Fibroblast of lung (primary cell): ENCODE results near the gene EFCAB7. TPM values are rescaled to one million over a fixed set of nuclear protein-coding genes. Genes with fewer than 3 reads are reported as not detected.

Experiments
- DNase-seq, 2 donors: peaks; one replicate each; pipeline versions ENCODE4 v3.0.0 to v3.0.0-alpha.2; 2010; ENCODE audit warnings: low read depth in 2 of 2
- H2AFZ ChIP-seq: 2 replicates; pipeline ENCODE4 v1.5.1; 2012; ENCODE audit warnings: low read length, control low read depth, inconsistent platforms
- H3K27ac ChIP-seq: 2 replicates; pipeline ENCODE4 v1.5.1; 2011; ENCODE audit warnings: low read length, control low read depth; ENCODE audit not compliant: insufficient read depth
- H3K27me3 ChIP-seq: 2 replicates; pipeline ENCODE4 v1.5.1; 2011; ENCODE audit warnings: mild to moderate bottlenecking, low read length; ENCODE audit not compliant: control insufficient read depth, insufficient read depth
- H3K36me3 ChIP-seq: 2 replicates; pipeline ENCODE4 v1.5.1; 2011; ENCODE audit warnings: low read length; ENCODE audit not compliant: control insufficient read depth, insufficient read depth
- H3K4me1 ChIP-seq: 2 replicates; pipeline ENCODE4 v1.5.1; 2011; ENCODE audit warnings: low read length; ENCODE audit not compliant: control insufficient read depth, insufficient read depth; ENCODE audit errors: extremely low read depth
- H3K4me2 ChIP-seq: 2 replicates; pipeline ENCODE4 v1.5.1; 2011; ENCODE audit warnings: low read length, control low read depth; ENCODE audit not compliant: insufficient read depth; ENCODE audit errors: extremely low read depth
- H3K4me3 ChIP-seq, 4 experiments: fragments of 200-600 bp in 1 of 4; sonication (generic) in 1 of 4; replicated peaks in 1 of 4; 2 replicates each; pipeline ENCODE4 v1.5.1; 2011 to 2016; ENCODE audit warnings: low read length in 4 of 4, low read depth in 3 of 4, mild to moderate bottlenecking in 3 of 4, control low read depth in 2 of 4, inconsistent platforms in 1 of 4, mixed read lengths in 1 of 4; ENCODE audit not compliant: insufficient read depth in 1 of 4; ENCODE audit errors: control extremely low read depth in 1 of 4
- H3K79me2 ChIP-seq: 2 replicates; pipeline ENCODE4 v1.5.1; 2012; ENCODE audit warnings: mild to moderate bottlenecking, low read length, inconsistent platforms; ENCODE audit not compliant: control insufficient read depth, insufficient read depth
- H3K9ac ChIP-seq: 2 replicates; pipeline ENCODE4 v1.5.1; 2011; ENCODE audit warnings: mild to moderate bottlenecking, low read length, control low read depth; ENCODE audit not compliant: insufficient read depth
- H3K9me3 ChIP-seq: 2 replicates; pipeline ENCODE4 v1.5.1; 2012; ENCODE audit warnings: low read depth, low read length; ENCODE audit not compliant: control insufficient read depth, insufficient read depth
- H4K20me1 ChIP-seq: 2 replicates; pipeline ENCODE4 v1.5.1; 2011; ENCODE audit warnings: low read length; ENCODE audit not compliant: control insufficient read depth, insufficient read depth; ENCODE audit errors: extremely low read depth
- CTCF ChIP-seq, 2 donors: IDR thresholded peaks in 1 of 2; conservative IDR thresholded peaks in 1 of 2; 1 replicate in 1 of 2; 2 replicates in 1 of 2; pipeline ENCODE4 v1.5.1; 2011 to 2012; ENCODE audit warnings: low read length in 2 of 2, control low read depth in 1 of 2, inconsistent platforms in 1 of 2, low read depth in 1 of 2, mild to moderate bottlenecking in 1 of 2
- EZH2 ChIP-seq: IDR thresholded peaks from 2 replicates; pipeline ENCODE4 v1.5.1; 2012; ENCODE audit warnings: low read length, control low read depth, mild to moderate bottlenecking; ENCODE audit errors: missing control alignments
- polyA plus RNA-seq, 2 donors: library from polyadenylated mRNA; depleted of rRNA in 1 of 2; stranded (reverse) in 1 of 2; unstranded in 1 of 2; fragments of >200 nt; gene quantifications; 2 replicates each; pipeline ENCODE4 v1.2.1, GENCODE V29; 2011 to 2012; ENCODE audit warnings: missing spikeins in 1 of 2
- total RNA-seq: library from RNA; depleted of rRNA; stranded (reverse); fragments of >200 nt; gene quantifications from 2 replicates; pipeline ENCODE4 v1.2.1, GENCODE V29; 2014

EFCAB7 gene
- total and polyA plus RNA-seq, 2 donors (not counting 1 experiment from before 2014, with no cell fraction given) = 4.3 to 9.1 TPM

- no peak for TF ChIP-seq EZH2
- no peak for TF ChIP-seq CTCF (conservative IDR thresholded peaks at IDR 0.05 in 1 of 2, IDR thresholded peaks at IDR 0.05 in 1 of 2; ENCODE audit: low read depth in 1 of 2, low read length in 2 of 2)
- no peak for DNase-seq
- Histone ChIP-seq H3K9ac (no peak overlapping the region), H3K36me3 (no peaks in the 10 kb centered on the region), H3K79me2 (no peaks in the 10 kb centered on the region), H3K27ac (no peak overlapping the region), H3K27me3 (no peaks in the 10 kb centered on the region), H2AFZ (no peak overlapping the region), H4K20me1 (no peaks in the 10 kb centered on the region), H3K4me3 (no peak overlapping the region), H3K4me1 (no peaks in the 10 kb centered on the region), H3K9me3 (no peaks in the 10 kb centered on the region), H3K4me2 (no peak overlapping the region)
Observed at GRCh38 chr1:63602629-63603028, 79.3 kb downstream of the EFCAB7 start.

- H3K9ac ChIP-seq = no peak overlapping the region
- H3K4me1 ChIP-seq = no peaks in the 10 kb centered on the region
- no peaks in the 10 kb centered on the region for H4K20me1 ChIP-seq
- no peaks in the 10 kb centered on the region for H3K9me3 ChIP-seq
- no peak overlapping the region for H3K27ac ChIP-seq
- H3K4me3 ChIP-seq = no peak overlapping the region
- H3K27me3 ChIP-seq = no peaks in the 10 kb centered on the region
- no peak overlapping the region for H2AFZ ChIP-seq
- TF ChIP-seq EZH2 (no peak), CTCF (conservative IDR thresholded peaks at IDR 0.05 in 1 of 2, IDR thresholded peaks at IDR 0.05 in 1 of 2; ENCODE audit: low read depth in 1 of 2, low read length in 2 of 2) (no peak)
- no peak overlapping the region for H3K4me2 ChIP-seq
- no peaks in the 10 kb centered on the region for H3K79me2 ChIP-seq
- no peak for DNase-seq
- H3K36me3 ChIP-seq = no peaks in the 10 kb centered on the region
Observed at GRCh38 chr1:63603810-63604209, 80.5 kb downstream of the EFCAB7 start.

- Histone ChIP-seq H4K20me1 (no peaks in the 10 kb centered on the region), H3K4me3 (no peak overlapping the region), H3K36me3 (no peaks in the 10 kb centered on the region), H2AFZ (no peak overlapping the region), H3K9ac (no peak overlapping the region), H3K4me1 (no peaks in the 10 kb centered on the region), H3K79me2 (no peaks in the 10 kb centered on the region), H3K9me3 (no peaks in the 10 kb centered on the region), H3K27ac (no peak overlapping the region), H3K4me2 (no peak overlapping the region), H3K27me3 (no peaks in the 10 kb centered on the region)
- no peak for DNase-seq
- no peak for TF ChIP-seq EZH2
- no peak for TF ChIP-seq CTCF (conservative IDR thresholded peaks at IDR 0.05 in 1 of 2, IDR thresholded peaks at IDR 0.05 in 1 of 2; ENCODE audit: low read depth in 1 of 2, low read length in 2 of 2)
Observed at GRCh38 chr1:63607322-63607721, 84.0 kb downstream of the EFCAB7 start.
